Head of caudate nucleus (tissue), 42 donors: ENCODE measurements around the gene ALG3.
"Not testable (repeated sequence)": the region's sequence is repeated elsewhere in the genome, so short reads cannot be mapped to it uniquely, and the experiment has no call there.

Source experiments
- DNase-seq, 42 donors: peaks; one replicate each; pipeline versions ENCODE4 v3.0.0 to v3.0.0-alpha.2; 2020 to 2021; ENCODE audit warnings: mixed read lengths in 7 of 42
- intact Hi-C: fragments of 100-400 bp; cut with DNase I; formaldehyde crosslinking; loops from one replicate; pipeline ENCODE4 v1.15.0; 2022

The ALG3 gene

GRCh38 chr3:184248454-184249411 lies at the start of gene ALG3:
ALG3 (minus strand) TSS chr3:184248962; CDS start chr3:184248940, 22 bp downstream.
- intact Hi-C loops: loop anchor here (2.0 kb wide), 1 partner anchor 62 kb away; the partner anchor contains the start of gene ABCF3
- peak; percentile 60 to 94 (median 86) for DNase-seq

GRCh38 chr3:184296616-184297015 lies 47.9 kb upstream of the ALG3 start:
- no peak for DNase-seq
- intact Hi-C loops: no loop called here

- no peak for DNase-seq
- intact Hi-C loops: no loop called here
These were observed 47.0 kb upstream of the ALG3 start for GRCh38 chr3:184295771-184296170.

- intact Hi-C loops: loop anchor here (5.0 kb wide), 1 partner anchor 35 kb away; no protein-coding TSS in a partner anchor
- no peak for DNase-seq
These were observed 43.1 kb upstream of the ALG3 start for GRCh38 chr3:184291738-184292445.

- DNase-seq: no peak
- intact Hi-C loops: loop anchor here (5.0 kb wide), 1 partner anchor 34 kb away; no protein-coding TSS in a partner anchor
These were observed 42.4 kb upstream of the ALG3 start for GRCh38 chr3:184291044-184291737.

GRCh38 chr3:184290331-184290730 lies 41.6 kb upstream of the ALG3 start:
- no peak for DNase-seq
- intact Hi-C loops: loop anchor here (5.0 kb wide), 1 partner anchor 33 kb away; no protein-coding TSS in a partner anchor

- intact Hi-C loops: no loop called here
- DNase-seq: peak in 41 of 42 donors; percentile 22 to 82 (median 61)
These were observed 40.7 kb upstream of the ALG3 start for GRCh38 chr3:184289426-184289938.

- DNase-seq: peak in 32 of 42 donors; percentile 19 to 79 (median 44)
- intact Hi-C loops: no loop called here
These were observed 35.9 kb upstream of the ALG3 start for GRCh38 chr3:184284696-184285095.

- intact Hi-C loops: no loop called here
- DNase-seq: no peak
These were observed 34.9 kb upstream of the ALG3 start for GRCh38 chr3:184283681-184284080.

GRCh38 chr3:184282941-184283340 lies 34.2 kb upstream of the ALG3 start:
- no peak for DNase-seq
- intact Hi-C loops: no loop called here

GRCh38 chr3:184277366-184277765 lies 28.6 kb upstream of the ALG3 start:
- intact Hi-C loops: no loop called here

GRCh38 chr3:184275961-184276910 lies 27.5 kb upstream of the ALG3 start, which contains the start of gene ECE2:
ECE2 (plus strand) TSS chr3:184276022; CDS start chr3:184276154, 132 bp downstream.
- DNase-seq: peak in 10 of 42 donors; percentile 21 to 66 (median 34)

More at GRCh38 chr3:184277366-184277765, 28.6 kb upstream of the ALG3 start:
- DNase-seq: no peak

GRCh38 chr3:184275381-184275701 lies 26.6 kb upstream of the ALG3 start:
- intact Hi-C loops: no loop called here
- DNase-seq: no peak

More at GRCh38 chr3:184275961-184276910, 27.5 kb upstream of the ALG3 start, which contains the start of gene ECE2:
- intact Hi-C loops: no loop called here

- intact Hi-C loops: no loop called here
- no peak for DNase-seq
These were observed 23.5 kb upstream of the ALG3 start for GRCh38 chr3:184272269-184272668.

GRCh38 chr3:184267249-184267648 lies 18.5 kb upstream of the ALG3 start:
- DNase-seq, intact Hi-C loops: not testable (repeated sequence)

- no peak for DNase-seq
- intact Hi-C loops: no loop called here
These were observed 14.0 kb upstream of the ALG3 start for GRCh38 chr3:184262764-184263179.

- intact Hi-C loops: no loop called here
- peak in 1 of 42 donors; percentile 48 for DNase-seq
These were observed 13.3 kb upstream of the ALG3 start for GRCh38 chr3:184261854-184262763.
